ENCODE measurements around the gene KCNK3. TPM values are rescaled to one million over a fixed set of nuclear protein-coding genes. Genes with fewer than 3 reads are reported as not detected.

Gene KCNK3
- total RNA-seq, 1 experiment from 2014 or later: not detected

DNA sequence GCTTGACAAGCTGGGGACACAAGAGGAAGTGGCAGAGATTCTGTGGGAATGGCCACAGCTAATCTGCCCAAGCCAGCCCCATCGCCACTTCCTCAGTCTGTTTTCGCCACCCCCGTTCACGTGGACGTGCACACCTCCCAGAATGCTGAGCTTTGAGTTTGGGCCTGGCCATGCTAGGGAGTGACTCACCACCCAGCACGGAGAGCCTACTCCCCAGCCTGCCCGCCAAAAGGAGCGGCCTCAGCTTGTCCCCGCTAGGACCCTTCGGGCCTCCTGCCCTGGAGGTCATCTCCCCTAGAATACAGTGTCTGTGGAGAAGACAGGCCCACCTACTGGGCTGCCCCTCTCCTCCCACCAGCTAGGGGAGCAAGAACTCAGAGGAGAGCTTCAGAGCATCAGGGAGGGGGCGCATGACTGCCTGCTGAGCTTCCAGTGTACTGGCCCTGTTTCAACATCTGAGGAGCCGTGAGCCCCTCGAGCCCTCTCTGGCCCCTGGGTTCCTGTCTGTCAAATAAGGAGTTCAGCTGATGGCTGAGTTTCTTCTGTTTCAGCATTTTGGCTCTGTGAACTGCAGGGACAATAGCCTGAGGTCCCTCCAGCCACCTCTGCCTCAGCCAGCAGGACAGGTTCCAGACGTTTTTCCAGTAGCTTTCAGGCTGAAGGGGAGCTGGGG, 76.7 kb downstream of the KCNK3 start:
- intact Hi-C loops (cut with micrococcal nuclease): no loop called here
- DNase-seq (ENCODE audit: unreplicated experiment): peak; percentile 91
- H3K27ac Mint-ChIP-seq (ENCODE audit: low read depth, unreplicated experiment): peak overlapping the region; percentile 87
- ChIA-PET CTCF (interaction anchor here (0.6 to 2.4 kb wide), 5 partner anchors 162 to 419 kb away, joined by 3 to 8 read pairs (median 3); no protein-coding TSS in a partner anchor), POLR2A (interaction anchor here (0.6 to 2.2 kb wide), 10 partner anchors 8 to 523 kb away, joined by 3 to 13 read pairs (median 4); partner anchors contain the start of genes CENPA and SELENOI)
- no TSS peak for BruUV-seq (replicated peaks)
- TF ChIP-seq, protein P1, sequence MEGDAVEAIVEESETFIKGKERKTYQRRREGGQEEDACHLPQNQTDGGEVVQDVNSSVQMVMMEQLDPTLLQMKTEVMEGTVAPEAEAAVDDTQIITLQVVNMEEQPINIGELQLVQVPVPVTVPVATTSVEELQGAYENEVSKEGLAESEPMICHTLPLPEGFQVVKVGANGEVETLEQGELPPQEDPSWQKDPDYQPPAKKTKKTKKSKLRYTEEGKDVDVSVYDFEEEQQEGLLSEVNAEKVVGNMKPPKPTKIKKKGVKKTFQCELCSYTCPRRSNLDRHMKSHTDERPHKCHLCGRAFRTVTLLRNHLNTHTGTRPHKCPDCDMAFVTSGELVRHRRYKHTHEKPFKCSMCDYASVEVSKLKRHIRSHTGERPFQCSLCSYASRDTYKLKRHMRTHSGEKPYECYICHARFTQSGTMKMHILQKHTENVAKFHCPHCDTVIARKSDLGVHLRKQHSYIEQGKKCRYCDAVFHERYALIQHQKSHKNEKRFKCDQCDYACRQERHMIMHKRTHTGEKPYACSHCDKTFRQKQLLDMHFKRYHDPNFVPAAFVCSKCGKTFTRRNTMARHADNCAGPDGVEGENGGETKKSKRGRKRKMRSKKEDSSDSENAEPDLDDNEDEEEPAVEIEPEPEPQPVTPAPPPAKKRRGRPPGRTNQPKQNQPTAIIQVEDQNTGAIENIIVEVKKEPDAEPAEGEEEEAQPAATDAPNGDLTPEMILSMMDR (IDR thresholded peaks at IDR 0.05; ENCODE audit: unreplicated experiment): no peak
- H3K9me3 Mint-ChIP-seq (ENCODE audit: unreplicated experiment): no peaks in the 10 kb centered on the region
- peaks cover 6% of the 10 kb centered on the region for H3K36me3 Mint-ChIP-seq (ENCODE audit: insufficient read depth, unreplicated experiment)
- peak overlapping the region; percentile 40 for H3K4me3 Mint-ChIP-seq (ENCODE audit: unreplicated experiment)
- H3K27me3 Mint-ChIP-seq (ENCODE audit: insufficient read depth, unreplicated experiment): no peaks in the 10 kb centered on the region
- H3K4me1 Mint-ChIP-seq (ENCODE audit: insufficient read depth, unreplicated experiment): peaks cover 50% of the 10 kb centered on the region

DNA sequence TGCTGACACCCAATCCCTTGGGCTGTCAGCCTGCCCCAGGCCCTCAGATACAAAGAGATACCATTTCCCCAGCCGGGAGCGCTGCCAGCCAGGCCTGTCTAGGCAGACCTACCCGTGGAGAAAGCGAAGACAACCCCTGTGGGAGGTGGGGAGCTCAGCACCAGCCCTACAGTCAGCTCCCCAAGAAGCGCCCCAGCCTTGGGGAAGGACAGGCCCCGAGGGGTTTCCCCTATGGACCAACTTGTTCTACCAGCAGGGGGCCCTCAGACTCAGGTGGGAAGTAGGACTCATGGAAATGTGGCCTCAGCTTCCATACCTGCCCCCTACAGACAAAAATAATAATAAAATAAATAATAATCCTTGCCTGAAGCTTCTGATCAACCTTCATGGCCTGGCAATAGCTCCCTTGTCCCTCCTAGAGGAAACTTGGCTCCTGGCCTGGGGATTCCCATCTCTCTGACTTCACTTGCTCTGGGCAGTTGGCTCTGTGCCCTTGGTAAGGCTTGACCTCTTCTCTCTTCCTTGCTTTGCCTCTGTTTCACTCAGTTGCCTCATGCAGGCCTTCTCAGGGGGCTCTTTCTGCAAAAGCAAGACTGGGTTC, 78.6 kb downstream of the KCNK3 start:
- peak overlapping the region; percentile 44 for H3K4me3 Mint-ChIP-seq (ENCODE audit: unreplicated experiment)
- ChIA-PET POLR2A (interaction anchor here (0.7 to 2.5 kb wide), 9 partner anchors 10 to 497 kb away, joined by 3 to 22 read pairs (median 6); partner anchors contain the start of genes ADGRF3, CENPA and SELENOI), CTCF (interaction anchor here (0.6 to 1.2 kb wide), 3 partner anchors 43 to 246 kb away, joined by 3 to 5 read pairs (median 3); no protein-coding TSS in a partner anchor)
- no peaks in the 10 kb centered on the region for H3K27me3 Mint-ChIP-seq (ENCODE audit: insufficient read depth, unreplicated experiment)
- H3K27ac Mint-ChIP-seq (ENCODE audit: low read depth, unreplicated experiment): peak overlapping the region; percentile 72
- intact Hi-C loops (cut with micrococcal nuclease): loop anchor here (1.0 kb wide), 1 partner anchor 13 kb away; no protein-coding TSS in a partner anchor
- peak; percentile 98 for DNase-seq (ENCODE audit: unreplicated experiment)
- peaks cover 19% of the 10 kb centered on the region for H3K36me3 Mint-ChIP-seq (ENCODE audit: insufficient read depth, unreplicated experiment)
- peaks cover 37% of the 10 kb centered on the region for H3K4me1 Mint-ChIP-seq (ENCODE audit: insufficient read depth, unreplicated experiment)
- H3K9me3 Mint-ChIP-seq (ENCODE audit: unreplicated experiment): no peaks in the 10 kb centered on the region
- TF ChIP-seq, protein P1 (IDR thresholded peaks at IDR 0.05; ENCODE audit: unreplicated experiment): peak; percentile 58
- BruUV-seq (replicated peaks): no TSS peak

DNA sequence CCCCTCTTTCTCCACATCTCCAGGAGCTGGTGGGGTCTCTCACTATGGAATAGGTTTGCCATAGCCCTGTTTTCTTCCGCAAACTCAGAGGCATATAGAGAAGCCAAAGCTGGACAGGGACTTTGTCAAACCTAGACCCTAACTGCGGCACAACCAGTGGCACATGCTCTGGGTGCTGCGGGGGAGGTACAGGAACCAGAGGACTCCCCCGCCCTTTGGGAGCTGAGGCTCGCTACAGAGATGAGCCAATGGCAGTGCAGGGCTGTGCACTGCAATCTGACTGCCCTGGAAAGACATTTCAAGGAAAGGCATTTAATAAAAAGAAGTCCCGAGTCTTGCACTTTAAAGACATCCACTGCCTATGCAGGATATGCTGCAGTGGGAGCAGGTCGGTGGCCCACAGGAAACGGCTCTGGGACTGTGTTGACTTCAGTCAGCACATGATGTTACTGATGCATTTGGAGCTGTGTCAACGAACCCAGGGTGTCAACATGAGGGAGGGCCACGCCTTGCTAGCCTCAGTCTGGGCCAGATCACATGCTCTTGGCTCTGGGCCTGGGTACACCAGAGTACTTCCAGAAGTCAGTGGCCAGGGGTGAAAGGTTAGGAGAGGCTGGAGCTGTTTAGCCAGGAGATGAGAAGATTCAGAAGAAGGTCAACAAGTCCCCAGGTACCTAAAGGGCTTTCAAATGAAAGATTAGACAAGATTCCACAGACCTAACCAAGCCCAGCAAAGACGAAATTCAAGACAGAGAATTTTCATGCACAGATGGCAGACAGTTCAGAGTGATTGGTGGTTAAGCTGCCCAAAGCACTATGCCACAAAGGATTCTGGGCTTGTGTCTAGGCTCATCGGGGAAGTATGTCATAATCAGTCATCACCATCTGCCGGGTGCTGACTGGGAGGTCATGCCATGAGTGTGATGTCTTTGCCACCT, 79.8 kb downstream of the KCNK3 start:
- Mint-ChIP-seq H3K4me1 (ENCODE audit: insufficient read depth, unreplicated experiment) (peaks cover 37% of the 10 kb centered on the region), H3K4me3 (ENCODE audit: unreplicated experiment) (peak overlapping the region; percentile 1), H3K27ac (ENCODE audit: low read depth, unreplicated experiment) (peak overlapping the region; percentile 72), H3K9me3 (ENCODE audit: unreplicated experiment) (no peaks in the 10 kb centered on the region), H3K27me3 (ENCODE audit: insufficient read depth, unreplicated experiment) (no peaks in the 10 kb centered on the region), H3K36me3 (ENCODE audit: insufficient read depth, unreplicated experiment) (peaks cover 31% of the 10 kb centered on the region)
- intact Hi-C loops (cut with micrococcal nuclease): no loop called here
- ChIA-PET POLR2A (interaction anchor here (0.6 to 2.5 kb wide), 11 partner anchors 8 to 1409 kb away, joined by 3 to 22 read pairs (median 6); partner anchors contain the start of genes ADGRF3, AGBL5, CENPA and SELENOI), CTCF (interaction anchor here (0.7 kb wide), 1 partner anchor 9 kb away, joined by 4 read pairs; no protein-coding TSS in a partner anchor)
- peak; percentile 89 for DNase-seq (ENCODE audit: unreplicated experiment)
- TF ChIP-seq, protein P1 (IDR thresholded peaks at IDR 0.05; ENCODE audit: unreplicated experiment): no peak
- TSS peak; percentile 70 for BruUV-seq (replicated peaks)

All from MCF 10A (cell line).